NCI-H128 (cell line): Measurements from ENCODE around the gene HS6ST1.
"Not testable (repeated sequence)": the region's sequence is repeated elsewhere in the genome, so short reads cannot be mapped to it uniquely, and the experiment has no call there.

Experiments used
- DNase-seq: peaks from one replicate; lab custom pipeline; 2025; ENCODE audit not compliant: unreplicated experiment; lab: John Stamatoyannopoulos, UW

The HS6ST1 gene

DNA sequence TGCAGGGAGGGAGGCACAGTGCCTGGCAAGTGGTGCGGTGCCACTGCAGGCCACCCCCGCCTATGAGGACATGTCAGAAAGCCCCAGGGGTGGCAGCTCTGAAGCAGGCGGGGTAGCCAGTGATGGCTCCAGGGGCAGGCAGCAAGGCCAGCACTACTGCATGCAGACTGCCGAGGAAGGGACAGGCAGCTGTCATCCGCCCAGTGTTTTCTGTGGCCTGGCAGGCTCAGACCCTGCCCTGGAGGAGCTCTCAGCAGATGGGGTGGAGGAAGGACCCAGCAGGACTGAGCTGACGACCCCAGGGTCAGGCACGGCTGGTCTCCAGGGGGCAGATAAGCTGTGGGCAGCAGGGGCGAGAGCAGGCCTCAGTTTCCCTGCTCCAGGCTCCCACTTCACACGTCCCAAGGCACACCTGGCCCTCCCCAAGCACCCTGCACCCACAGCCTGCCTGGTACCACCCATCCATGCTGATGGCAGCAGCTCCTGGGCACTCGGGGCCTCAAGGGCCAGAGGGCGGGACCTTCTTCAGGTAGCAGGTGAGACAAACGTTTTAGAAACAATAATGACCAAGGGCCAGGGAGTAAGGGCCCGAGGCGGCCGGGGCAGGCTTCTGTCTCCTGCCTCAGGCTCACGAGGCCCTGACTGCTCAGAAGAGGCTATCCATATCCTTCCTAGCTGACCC, 48.5 kb downstream of the HS6ST1 start:
- no peak for DNase-seq

GRCh38 chr2:128269063-128269989, 49.3 kb downstream of the HS6ST1 start:
- no peak for DNase-seq

DNA sequence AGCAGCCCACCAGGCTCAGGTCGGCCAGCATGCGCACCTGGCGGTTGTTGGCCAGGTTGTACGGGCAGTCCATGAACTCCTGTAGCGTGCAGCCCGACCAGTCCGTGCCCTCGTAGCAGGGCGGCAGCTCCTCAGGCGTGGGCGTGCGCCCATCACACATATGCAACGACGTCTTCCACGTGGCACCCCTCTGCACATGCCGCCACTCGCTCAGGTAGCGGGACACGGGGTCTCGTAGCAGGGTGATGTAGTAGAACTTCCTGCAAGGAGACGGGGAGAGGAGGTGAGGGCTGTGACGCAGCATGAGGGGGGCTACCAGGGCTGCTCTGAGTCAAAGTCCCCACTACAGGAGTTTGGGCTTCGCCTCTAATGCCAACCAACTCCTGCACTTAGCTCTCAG, 50.1 kb downstream of the HS6ST1 start:
- not testable (repeated sequence) for DNase-seq

GRCh38 chr2:128268145-128268544, 50.5 kb downstream of the HS6ST1 start:
- DNase-seq: not testable (repeated sequence)

- not testable (repeated sequence) for DNase-seq
Measured at GRCh38 chr2:128267649-128268048, 51.0 kb downstream of the HS6ST1 start.

DNA sequence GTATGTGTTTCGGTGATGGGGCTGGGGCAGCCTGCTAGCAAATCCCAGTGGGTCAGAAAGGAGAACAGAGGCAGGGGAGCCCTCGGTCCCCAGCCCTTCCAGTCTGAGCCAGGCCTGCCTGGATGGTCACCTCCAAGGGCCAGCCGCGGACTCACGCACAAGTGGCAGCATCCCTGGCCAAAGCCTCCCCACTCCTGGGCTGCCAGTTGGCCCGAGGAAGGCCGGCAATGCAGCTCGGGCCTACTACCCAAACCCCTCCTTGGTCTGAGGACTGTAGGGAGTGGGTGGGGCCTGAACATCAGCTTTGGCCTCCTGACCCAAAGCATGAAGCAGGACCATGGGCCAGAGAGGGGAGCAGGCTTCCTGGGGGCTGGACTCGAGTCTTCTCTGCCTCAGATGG, 51.5 kb downstream of the HS6ST1 start:
- not testable (repeated sequence) for DNase-seq

- not testable (repeated sequence) for DNase-seq
Measured at GRCh38 chr2:128266463-128266862, 52.2 kb downstream of the HS6ST1 start.

- not testable (repeated sequence) for DNase-seq
Measured at GRCh38 chr2:128265608-128265993, 53.1 kb downstream of the HS6ST1 start.

GRCh38 chr2:128264881-128265607, 53.6 kb downstream of the HS6ST1 start:
- DNase-seq: no peak

DNA sequence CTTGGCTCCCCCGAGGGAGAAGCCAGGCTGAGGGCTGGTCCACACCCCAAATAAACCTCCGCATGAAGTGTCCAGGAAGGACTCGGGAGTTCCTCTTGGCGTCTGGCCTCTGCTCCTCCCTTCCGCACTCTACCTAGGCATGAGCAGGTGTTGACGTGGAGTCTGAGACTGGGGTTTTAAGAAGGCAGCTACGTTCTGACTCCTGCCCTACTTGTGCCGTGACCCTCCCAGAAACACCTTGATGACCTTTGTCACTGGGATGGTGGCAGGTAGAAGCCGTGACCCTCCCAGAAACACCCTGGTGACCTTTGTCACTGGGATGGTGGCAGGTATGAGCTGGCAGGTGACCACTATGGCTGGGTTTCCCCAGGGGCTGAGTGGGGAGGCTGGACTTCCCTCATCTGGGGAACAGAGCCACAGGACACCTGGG, 54.8 kb downstream of the HS6ST1 start:
- no peak for DNase-seq

DNA sequence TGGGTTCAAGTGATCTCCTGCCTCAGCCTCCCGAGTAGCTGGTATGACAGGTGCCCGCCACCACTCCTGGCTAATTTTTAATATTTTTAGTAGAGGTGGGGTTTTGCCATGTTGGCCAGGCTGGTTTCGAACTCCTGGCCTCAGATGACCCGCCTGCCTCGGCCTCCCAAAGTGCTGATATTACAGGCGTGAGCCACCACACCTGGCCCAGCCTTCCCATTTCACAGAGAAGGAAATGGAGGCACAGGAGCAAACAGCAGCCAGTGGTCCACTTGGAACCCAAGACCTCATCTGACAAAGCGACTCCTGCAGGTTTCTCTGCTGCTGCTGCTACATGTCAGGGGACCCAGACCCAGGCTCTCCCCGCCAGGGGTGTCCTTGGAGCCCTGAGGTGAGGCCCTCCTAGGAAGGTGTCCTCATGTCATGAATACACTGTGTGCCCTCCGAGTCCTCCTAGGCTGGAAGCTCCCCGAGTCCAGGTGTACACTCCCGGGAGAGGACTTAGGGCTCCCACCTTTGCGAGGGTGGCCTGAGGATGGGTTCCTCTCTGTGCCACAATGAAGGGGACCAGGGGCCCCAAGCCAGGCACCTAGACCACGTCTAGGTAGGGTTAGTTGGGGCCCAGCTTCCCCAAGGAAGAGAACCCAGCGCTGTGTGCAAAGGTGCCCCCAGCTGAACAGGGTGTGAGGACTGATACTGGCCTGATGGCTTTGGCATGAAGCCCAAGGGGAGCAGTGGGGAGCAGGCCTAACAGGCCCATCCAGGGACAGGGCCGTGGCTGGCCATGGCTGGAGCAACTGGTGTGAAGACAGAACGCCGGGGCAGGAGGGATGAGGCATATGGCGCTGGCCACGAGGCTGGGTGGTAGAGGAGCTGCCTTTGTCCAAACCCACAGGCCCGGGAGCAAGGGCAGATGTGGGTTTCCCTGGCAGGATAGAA, 56.1 kb downstream of the HS6ST1 start:
- no peak for DNase-seq

- no peak for DNase-seq
Measured at GRCh38 chr2:128261245-128262128, 57.2 kb downstream of the HS6ST1 start.

DNA sequence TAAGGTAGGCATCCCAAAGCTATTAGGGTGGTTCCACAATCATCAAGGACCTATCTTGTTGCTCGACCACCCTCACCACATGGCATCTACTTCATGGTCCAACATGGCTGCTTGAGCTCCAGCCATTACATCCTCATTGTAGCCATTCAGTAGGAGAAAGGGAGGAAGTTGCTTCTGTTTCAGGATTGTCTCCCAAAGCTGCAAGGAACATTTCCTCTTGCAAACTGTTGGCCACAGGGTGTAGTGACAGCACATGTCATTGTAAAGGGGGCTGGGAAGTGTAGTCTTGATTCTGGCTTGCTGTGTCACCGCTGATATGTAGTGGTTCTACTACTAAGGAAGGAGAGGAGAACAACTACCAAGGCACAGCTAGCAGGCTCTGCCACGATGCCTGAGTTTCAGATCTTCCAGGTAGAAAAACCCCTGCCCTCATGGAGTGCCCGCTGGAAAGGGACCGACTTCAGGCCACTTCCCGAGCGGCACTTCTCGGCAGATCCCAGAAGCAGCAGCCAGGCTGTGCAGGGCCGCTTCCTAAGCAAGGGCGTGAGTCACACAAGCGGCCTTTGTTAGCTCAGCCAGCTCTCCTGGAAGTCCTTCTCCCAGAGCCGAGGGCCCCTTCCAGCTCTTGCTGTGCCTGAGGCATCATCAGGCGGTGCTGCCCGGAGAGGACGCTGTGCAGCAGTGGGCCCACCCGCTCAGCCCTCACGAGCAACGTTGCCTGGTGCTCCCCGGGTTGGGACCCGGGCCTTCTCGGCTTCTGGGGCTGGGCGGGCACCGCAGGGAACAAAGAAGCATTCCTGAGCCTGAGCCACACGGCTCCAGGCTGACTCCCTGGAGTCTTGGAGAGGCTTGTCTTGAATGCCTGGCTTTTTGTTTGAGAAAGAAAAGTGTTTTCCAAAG, 58.2 kb downstream of the HS6ST1 start:
- no peak for DNase-seq

DNA sequence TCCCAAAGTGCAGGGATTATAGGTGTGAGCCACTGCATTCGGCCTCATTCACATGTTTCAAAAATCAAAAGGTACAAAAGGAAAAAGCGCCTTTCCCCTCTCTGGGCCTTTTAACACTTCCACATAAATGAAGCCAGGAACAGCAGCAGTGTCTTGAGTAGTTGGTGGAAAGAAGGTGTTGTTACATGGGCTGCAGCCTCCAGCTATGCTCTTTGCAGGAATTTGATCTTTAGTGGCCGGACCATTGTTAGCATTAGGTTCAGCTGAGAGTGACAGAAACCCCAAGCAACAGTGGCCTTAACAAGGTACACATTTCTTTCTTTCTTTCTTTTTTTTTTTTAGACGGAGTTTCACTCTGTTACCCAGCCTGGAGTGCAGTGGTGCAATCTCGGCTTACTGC, 59.1 kb downstream of the HS6ST1 start:
- DNase-seq: no peak

DNA sequence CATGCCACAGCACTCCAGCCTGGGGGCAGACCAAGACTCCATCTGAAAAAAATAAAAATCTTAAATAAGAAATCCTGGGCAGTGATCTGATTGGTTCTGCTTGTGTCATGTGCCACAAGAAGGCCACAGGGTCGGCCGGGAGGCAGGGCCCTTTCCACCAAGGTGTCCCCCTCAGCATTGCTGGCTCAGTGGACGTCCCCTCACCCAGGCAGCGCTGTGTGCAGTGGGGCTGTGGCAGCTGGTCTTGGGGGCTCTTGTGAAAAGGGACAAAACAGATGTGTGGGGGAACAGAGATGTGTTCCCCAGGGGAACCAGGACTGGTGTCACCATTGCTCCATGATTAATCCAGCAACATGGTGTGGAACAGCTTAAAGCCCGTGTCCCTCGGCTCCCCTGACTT, 60.5 kb downstream of the HS6ST1 start:
- no peak for DNase-seq

GRCh38 chr2:128252501-128252900, 66.2 kb downstream of the HS6ST1 start:
- DNase-seq: no peak

- not testable (repeated sequence) for DNase-seq
Measured at GRCh38 chr2:128252086-128252485, 66.6 kb downstream of the HS6ST1 start.

DNA sequence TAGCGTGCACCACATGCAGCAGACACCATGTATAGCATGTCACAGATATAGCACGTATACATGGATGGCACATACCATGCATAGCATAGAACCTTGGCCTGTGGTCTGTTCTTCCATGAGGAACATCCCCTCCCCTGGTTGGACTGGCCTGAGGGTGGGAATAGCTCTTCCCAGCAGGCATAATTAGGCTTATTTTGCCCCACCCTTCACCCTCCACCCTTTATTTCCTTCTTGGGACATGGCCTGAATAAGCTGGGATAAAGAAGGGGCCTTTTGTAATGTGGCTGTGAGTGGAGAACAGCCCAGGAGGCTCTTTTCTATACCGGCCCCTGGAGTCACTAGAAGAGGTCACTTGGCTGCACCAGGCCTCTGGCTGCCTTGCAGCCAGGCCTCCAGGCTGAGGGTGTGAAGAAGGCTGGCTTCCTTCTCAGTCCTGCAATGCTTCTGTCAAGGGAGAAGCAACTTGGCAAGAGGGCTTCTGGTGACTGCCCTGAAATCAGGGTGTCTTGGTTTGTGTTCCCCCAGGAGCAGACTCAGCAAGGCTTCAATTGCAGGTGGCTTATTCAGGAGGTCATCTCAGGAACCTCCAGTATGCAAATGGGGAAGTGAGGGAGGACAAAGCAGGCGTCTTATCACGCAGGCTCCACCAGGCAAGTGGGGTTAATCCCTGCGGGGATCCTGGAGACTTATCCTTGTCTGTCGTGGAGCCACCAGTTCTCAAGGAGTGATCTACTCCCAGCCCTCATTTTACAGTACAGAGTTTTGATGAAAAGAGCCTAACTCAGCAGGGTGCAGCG, 68.2 kb downstream of the HS6ST1 start:
- DNase-seq: no peak
